Activated gamma-delta T cell treated with Interleukin-2 at 50 U/mL for 16 hours (primary cell): ENCODE results near the gene COL27A1.

Experiments used
- DNase-seq: peaks from one replicate; pipeline ENCODE4 v3.0.0-alpha.2; 2020

COL27A1 gene

DNA sequence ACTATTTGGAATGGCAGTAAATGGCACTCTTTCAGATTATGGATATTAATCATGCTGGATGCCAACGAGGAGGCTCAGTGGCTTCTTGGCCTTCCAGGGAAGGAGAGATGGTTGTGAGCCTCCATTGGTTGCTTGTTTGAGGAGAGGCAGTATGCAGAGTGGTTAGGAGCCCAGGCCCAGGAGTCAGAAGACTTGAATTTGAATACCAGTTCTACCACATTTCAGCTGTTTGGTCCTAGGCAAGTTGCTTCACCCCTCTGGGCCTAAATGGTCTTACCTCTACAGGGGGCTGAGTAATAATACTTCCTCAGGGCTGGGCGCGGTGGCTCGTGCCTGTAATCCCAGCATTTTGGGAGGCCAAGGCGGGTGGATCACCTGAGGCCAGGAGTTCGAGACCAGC, 52.5 kb downstream of the COL27A1 start:
- no peak for DNase-seq

DNA sequence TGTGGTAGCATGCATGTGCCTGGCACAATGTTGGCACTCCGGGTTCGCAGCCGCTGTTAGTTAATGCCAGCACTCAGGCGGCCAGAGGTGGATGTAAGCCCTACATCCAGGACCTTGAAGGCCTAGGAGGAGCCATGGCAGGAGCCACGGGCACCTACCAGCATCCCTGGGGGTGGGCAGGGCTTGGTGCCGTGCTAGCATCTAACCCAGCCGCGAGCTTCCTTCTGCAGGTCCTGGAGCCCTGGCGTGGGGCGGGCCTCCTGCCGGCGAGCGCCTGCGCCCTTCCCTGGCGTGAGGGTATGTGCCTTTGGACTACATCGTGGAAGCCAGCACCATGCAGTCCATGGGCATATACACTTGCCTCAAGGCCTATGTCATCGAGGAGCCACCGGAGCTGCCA, 53.8 kb downstream of the COL27A1 start:
- no peak for DNase-seq

DNA sequence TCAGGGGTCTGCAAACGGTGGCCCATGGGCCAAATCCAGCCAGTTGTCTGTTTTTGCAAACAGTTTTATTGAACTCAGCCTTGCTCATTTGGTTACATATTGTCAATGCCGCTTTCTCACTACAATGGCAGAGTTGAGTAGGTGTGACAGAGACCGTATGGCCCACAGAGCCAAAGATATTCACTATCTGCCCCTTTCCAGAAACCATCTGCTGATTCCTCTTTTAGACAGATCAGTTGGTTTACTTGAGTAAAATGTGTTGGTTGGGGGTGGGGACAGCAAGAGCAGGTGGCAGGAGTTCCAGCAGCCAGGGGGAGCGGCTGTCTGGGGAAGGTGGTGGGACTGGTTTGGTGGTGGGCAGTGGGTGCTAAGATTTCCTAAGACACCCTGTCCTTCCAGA, 54.8 kb downstream of the COL27A1 start:
- DNase-seq, result no peak

DNA sequence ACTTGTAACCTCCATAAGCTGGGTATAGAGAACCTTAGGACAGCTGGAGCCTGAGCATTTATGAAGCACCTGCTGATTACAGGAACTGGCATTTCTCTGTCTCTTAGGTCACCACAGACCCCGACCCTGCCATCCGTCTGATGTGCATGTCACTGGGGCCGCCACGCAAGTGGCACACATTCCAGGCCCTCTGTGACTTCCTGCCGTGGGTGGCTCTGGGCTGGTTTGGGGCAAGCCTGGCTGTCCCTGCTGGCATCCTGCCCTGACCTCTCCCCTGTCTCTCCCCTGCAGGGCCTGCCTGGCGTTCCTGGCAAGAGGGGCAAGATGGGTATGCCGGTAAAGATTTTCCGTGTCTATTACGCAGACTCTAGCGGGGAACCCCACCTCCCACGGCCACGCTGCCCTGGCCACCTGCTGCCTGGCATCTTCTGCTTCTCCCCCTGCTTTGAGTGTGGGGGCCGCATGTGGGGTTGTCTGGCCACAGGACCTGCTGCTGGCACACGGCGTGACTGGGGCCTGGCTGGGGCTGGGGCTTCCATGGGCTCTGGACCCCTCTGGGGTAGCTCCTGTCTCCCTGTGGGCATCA, 55.4 kb downstream of the COL27A1 start:
- no peak for DNase-seq

DNA sequence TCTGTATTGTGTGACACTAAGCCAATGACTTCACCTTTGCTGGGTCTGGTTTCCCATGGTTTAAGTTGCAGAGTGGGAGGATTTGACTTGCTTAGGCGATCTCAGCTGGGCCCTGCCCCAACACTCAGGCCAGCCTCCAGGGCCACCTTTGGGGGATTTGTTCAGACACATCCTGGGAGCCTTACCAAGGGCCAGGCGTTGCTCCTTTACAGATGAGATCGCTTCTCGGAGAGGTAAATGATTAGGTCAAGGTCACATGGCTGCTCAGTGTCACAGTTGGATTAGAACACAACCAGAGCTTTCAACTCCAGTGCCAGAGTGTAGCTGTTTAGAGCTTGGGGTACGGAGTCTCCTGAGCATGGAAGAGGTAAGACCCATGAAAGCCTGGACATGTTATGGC, 57.5 kb downstream of the COL27A1 start:
- DNase-seq, result no peak

DNA sequence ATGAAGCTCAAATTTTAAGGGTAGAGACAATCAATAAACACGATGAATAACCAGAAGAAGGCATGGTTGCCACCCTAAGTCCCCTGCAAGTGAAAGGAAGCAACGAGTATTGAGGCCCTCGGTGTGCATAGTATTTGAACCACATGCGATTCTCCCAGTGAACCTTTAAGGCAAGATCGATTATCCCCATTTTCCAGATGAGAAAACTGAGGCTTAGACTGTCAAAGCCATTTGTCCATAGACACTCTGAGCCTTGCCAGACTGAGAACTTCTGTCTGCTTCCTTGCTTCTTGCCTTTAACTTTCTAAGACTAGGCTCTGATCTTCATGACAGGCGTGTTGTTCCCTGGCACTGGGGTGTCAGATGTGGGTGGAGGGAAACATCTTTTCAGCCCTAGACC, 58.2 kb downstream of the COL27A1 start:
- no peak for DNase-seq

DNA sequence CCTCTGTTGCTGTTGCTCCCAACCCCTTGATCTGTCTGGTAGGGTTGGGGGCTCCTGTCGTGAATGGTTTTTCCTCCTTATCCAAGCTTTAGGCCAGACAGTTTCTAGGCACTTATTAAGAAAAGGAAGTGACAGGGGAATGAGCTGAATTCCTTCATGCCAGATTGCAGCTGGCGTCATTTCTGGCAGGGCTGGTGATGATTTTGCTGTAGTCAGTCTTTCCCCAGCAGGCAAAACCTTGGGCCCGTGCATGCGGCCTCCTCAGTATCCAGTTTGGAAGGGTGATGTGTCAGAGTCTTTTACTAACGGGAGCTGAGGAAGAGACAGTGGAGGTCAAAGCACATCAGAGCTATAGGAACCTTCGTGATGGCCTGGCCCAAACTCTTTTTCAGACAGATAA, 58.8 kb downstream of the COL27A1 start:
- DNase-seq, result no peak

DNA sequence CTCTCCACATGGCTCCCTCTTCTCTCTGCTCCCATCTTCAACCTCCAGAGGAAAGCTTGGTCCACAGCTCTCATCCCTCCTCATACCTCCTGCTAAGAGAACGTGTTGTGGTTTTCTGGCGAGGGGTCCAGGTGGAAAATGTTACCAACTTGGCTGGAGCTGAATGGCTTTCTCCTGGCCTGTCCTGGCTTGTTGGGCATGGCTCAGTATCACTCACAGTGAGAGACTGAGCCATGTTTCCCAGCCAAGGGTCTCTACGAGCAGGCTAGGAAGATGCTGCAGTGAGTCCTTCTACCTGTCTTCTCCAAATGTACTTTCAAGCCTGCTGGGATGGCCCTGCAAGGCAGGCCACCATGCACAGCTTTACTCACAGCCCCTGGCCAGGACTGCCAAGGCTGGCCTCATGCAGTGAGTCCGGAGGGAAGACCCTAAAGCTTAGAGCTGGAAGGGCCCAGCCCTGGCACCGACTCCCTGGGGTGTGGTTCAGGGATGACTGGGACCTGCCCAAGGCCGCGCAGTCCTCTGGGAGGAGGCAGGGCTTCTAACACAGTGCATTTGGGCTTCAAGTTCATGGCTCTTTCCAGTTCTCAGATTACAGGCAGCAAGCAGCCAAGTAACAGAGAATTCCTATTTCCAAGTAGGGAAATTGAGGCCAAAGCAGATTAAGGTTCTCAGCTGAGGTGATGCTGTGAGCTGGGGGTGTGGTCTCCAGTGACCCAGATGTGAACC, 59.5 kb downstream of the COL27A1 start:
- DNase-seq, result no peak

DNA sequence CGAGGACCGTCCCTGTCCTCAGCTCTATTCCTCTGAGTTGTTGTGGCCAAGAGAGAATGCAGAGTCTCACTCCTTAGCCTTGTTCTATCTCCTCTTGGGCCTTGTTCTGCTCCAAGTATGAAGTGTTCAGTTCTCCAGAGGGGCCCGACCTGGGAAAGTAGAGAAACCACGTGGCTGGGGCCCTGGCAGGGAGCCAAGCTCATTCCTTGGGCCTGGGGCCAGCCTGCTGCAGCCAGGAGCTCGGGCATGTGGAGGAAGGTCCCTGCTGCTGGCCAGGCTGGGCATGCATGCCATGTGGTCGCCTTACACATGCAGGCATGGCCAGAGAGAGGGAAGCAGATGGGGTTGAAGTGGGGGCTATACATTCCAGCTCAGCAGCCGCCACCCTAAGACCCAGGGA, 60.7 kb downstream of the COL27A1 start:
- DNase-seq, result no peak

DNA sequence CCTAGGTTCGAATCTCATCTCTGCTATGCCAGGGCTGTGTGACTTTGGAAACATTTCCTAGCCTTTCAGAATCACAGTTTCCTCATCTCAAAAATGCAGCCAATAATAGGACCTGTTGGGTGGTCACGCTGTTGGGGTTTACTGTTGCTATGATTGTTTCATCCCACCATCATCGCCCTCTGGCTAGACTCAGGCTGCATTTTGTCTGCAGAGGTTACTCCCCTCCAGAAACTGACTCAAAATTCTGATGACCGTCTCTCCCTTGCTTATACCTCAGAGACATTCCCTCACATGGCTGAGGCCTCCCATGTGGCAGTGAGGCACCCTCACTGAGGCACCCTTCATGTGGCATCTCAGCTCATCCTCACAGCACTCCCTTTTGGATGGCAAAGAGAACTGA, 61.6 kb downstream of the COL27A1 start:
- DNase-seq, result no peak

DNA sequence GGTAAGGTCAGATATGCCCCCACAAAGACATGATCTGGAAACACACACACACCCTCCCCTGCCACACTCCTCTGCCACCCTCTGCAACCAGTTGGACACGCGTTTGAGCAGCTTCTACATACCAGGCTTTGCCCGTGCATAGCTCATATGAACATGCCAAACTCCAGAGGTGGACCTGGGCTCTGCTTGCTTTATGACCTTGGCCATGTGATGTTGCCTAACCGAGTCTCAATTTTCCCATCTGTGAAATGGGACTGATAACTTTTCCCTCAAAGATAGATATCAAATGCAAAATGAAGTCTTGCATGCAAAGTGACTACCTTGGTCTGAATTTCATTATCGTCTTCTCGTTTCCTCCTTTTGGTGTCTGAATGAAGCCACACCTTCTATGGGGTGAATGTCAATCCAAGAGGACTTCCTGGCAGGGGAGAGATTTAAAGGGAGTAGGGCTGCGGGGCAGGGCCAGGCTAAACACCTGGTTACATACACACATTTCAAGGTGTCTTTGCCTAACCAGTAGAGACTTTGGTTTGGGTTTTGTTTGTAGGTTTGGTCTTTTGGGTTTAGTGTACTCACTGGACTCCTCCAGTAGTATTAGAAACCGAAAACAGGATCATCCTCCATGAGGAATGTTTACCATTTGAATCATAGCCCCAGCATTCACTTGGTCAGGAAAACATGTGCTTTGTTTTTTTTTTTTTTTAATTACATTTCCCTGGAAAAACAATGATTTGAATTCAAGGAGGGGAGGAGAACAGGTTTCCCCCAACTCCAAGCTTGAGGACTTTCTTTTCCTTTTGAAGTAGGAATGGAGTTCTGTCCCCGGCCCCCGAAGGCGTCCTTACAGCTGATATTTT, 63.2 kb downstream of the COL27A1 start:
- DNase-seq, result no peak

DNA sequence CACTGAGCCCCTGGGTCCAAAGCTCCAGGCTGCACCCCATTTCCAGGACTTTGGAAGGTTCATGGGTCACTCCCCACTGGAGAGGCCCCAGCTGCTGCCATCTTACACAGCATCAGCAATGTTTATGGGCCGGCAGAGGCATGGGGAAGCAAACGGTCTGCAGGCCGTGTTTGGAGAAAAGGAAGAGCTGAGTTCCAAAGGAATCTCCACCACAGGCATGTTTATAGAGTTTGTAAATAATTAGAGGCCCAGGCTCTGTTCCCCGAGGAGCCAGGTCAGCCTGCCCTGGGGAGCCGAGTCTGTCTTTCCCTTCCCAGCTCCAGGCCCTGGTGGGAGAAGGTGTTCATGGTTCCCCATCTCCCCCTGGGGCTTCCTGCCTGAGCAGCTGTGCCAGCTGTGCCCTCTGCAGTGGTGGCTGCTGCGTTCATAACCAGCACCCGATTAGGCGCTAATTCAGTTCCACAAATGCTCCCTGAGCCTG, 64.8 kb downstream of the COL27A1 start:
- no peak for DNase-seq

DNA sequence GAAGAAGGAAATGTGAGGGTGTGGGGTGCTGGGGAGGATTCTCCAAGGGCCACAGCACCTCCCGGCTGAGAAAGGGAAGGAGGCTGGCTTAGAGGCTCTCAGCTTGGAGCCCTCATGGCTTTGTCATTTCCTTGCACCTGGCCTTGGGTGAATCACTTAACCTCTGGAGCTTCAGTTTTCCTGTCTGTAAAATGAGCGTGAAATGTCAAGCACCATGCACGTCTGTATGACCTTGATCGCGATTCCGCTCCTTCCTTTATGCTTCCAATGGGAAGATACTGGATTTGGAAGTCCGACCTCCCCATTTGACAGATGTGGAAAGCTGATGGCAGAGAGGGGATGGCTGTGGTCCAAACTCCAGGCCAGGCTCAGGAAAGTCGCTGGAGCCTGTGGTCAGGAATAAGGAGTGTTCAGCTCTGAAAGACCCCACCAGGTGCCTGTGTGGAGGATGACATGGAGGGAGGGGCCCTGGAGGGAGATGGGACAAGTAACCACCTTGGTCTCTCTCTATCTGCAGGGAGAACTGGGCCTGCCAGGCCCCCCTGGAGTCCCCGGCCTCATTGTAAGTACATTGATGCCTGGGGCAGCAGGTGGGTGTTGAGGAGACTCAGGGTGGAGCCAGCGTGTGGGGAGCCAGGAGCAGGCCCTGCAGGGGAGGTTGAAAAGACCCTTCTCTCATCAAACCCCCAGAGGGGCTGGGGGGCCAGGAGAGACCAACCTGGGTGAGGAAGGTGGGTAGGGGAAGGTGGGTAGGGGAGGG, 66.5 kb downstream of the COL27A1 start:
- DNase-seq, result no peak

DNA sequence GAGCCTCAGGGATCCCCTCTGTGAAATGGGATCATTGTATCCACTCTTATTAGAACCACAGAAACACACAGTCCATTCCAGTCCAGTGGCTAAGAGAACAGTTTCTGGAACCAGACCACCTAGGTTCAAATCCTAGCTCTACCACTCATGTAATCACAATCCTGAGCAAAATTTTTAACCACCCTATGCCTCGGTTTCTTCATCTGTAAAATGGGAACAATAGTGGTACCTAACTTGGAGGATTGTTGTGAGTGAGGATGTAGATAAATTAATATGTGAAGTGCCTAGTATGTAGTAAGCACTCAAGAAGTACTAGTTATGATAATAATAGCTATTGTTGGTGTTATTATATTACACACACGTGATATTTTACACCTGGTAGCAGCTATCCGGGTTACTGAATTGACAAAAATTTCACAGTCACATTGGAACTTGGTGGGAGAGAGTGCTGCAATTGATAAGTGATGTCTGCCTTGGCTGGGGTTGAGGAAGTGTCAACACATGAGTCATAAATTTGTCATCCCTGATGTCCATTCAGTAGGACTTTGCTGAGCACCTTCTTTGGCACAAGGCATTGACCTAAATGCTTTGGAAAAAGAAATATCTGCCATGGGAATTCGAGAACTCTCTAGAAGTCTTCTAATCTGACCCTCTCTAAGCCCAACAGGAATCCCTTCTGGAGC, 68.4 kb downstream of the COL27A1 start:
- no peak for DNase-seq

DNA sequence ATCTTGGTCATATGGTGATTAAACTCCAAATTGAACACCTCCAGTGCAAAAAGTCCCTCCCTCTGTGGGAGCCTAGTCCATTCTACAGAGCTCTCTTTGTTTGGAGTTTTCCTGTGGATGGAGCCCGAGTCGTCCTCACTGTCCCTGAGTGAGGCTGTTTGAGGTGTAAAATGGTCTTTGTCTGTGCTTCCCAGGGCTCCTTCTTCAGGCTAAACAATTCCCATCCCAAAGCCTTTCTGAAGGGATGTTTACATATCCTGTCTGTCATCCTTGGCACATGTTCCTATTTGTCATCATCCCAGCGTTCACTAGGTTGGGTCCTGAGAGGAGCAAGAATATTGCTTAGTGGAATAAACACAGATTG, 68.9 kb downstream of the COL27A1 start:
- no peak for DNase-seq

DNA sequence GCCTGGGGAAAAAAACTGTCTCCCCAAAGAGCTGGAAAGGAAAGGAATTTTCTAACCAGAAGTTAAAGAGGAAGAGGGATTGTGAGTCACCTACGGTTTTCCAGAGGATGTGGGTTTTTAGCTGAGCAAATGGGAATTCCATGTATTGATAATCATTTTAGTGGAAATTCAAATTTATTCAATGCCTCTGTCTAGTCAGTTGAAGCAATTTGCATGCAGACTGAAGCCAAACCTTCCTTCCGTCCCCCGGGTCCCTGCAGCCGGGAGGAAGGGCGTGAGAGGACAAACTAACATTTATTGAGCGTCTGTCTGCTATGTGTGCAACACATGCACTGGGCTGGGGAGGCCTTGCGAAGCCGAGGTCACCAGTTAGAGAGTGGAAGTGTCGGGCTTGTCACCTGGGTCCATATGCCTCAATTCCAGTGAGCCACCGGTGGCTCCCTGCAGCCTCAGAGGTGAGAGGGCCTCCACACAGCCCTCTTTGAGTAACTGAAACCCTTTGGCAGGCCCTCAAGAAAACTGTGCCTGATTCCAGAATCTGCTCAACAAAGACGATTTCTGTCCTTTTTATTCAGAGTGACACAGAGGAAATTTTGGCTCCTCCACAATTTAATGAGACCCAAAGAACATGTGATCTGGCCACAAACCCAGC, 70.3 kb downstream of the COL27A1 start:
- DNase-seq, result no peak

DNA sequence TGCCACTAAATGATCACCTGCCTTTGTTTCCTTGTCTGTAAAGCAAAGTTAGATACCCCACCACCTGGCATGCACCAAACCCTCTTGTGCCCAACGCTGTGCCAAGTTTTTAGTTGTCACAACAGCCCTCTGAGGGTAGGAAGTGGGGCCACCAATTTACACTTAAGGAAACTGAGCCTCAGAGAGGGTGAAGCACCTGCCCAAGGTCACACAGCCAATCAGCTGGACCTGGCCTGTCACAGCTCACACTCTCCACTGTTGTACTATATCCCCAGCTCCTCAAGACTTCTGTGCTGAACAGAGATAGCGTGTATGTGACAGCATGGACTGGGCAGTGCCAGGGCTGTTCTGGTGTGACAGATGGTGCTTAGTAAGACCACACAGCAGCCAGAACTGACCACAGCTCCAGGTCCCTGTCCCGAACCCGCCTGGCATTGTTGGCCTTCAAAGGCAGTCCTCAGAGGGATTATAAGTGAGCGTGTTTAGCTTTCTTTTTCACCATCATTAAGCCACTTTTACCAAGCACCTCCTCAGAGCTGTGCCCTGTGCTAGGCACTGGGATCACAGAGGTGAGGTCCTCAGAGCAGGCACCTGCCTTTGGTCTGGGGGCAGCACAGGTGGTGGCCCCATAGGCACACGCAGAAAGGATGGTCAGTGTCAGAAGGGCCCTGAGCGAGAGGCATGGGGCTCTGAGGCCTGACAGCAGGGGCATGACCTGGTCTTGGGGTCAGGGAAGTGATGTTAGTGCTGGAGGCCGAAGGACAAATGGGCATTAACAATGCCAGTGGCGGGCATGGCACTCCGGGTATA, 71.1 kb downstream of the COL27A1 start:
- DNase-seq, result no peak

DNA sequence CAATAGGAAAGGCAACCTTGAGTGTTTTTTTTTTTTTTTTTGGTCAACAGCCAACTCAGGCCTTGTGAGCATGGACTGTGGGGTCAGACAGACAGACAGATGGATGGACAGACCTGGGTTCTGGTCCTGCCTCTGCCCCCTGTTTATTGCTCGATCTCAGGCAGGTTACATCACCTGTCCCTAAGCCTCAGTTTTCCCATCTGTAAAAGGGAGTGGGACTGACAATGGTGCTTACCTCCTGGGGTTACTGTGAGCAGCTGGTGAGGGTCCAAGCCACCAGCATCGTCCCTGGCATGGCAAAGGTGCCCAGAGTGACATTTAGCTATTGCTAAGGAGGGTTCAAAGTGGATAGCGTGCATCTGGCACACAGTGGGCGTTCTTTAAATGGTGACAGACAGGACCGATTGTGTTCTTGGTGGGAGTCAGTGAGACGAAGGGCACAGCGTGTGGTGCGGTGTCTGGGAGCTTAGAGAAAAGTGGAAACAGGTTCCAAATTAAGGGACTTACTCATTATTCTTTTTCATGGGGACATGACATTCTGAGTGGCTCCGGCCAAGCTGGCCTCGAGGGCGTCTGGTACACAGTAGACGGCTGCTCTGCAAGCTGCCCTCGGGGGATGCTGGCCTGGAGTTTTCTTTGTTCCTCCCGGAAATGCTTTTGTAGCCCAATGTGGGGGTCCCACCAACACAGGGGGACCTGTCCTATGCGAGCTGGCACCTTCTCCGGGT, 72.1 kb downstream of the COL27A1 start:
- DNase-seq, result no peak

DNA sequence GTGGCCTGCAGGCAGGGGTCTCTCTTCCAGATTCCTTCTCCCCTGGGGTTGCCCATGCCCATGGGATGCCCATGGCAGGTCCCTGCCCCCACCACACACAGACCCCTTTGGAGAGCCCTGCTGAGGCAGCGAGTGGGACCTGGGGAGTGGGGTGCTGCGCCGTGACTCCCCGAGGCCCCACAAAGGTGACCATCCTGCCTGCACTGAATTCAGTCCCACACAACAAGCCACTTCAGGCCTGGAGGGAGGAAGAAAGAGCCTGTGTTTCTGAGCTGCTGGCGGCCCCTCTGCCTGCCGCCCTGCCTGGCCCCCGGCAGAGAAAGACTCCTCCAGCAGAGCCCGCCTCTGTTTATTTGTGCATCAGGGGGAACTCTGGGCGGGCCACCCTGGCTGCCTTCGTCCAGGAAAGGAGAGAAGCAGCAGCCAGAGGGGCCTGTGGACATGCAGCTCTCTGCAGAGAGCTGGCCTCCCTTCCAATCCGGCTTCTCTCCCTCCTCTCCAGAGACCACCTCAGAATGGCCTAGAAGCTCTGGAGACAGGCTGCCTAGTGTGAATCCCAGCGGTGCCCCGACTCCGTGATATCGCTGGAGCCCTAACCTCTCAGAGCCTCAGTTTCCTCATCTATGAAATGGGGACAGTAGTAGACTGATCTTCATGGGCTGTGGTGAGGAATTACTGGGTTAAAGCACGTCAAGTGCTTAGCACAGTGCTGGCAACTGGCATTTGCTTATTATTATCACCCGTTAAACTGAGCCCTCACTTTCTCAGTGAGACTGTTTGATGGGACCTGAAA, 72.9 kb downstream of the COL27A1 start:
- no peak for DNase-seq

DNA sequence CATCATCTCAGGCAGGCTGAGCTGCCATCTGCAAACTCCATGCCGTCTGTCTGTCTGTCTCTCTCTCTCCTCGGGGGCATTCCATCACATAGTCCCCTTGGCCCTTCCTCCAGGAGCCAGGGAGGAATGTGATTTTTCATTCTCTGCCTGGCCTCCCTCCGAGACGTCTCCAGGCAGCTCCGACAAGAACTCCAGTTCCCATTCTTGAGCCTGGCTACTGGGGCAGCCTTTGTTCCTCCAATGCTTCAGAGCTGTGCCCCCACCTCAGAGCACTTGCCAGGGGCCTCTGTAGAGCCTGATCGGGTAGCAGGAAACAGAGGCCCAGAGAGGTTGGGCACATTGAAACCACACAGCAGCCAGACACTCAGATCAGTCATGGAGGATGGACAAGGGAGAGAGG, 74.0 kb downstream of the COL27A1 start:
- DNase-seq, result no peak
